Mesenchymal stem cell (in vitro differentiated cells and primary cell): Measurements from ENCODE around the gene HSPE1.

ENCODE experiments used
- DNase-seq: peaks from one replicate; pipeline ENCODE4 v3.0.0-alpha.2; 2013
- H2AFZ ChIP-seq: one replicate; pipeline ENCODE4 v1.6.1; 2013; ENCODE audit warnings: low read depth, mild to moderate bottlenecking, control low read depth, inconsistent platforms, low read length, moderate library complexity
- H2AK5ac ChIP-seq: 2 replicates; pipeline ENCODE4 v1.6.1; 2013; ENCODE audit warnings: low read length, moderate library complexity, mild to moderate bottlenecking, inconsistent platforms; ENCODE audit not compliant: severe bottlenecking
- H2BK120ac ChIP-seq: one replicate; pipeline ENCODE4 v1.6.1; 2013; ENCODE audit warnings: low read depth, mild to moderate bottlenecking, inconsistent platforms, low read length, moderate library complexity
- H2BK12ac ChIP-seq, 2 experiments: one replicate each; pipeline ENCODE4 v1.6.1; 2013; ENCODE audit warnings: inconsistent platforms in 2 of 2, low read length in 2 of 2, mild to moderate bottlenecking in 2 of 2, moderate library complexity in 2 of 2, control low read depth in 1 of 2
- H2BK15ac ChIP-seq: one replicate; pipeline ENCODE4 v1.6.1; 2013; ENCODE audit warnings: mild to moderate bottlenecking, low read depth, inconsistent platforms; ENCODE audit not compliant: poor library complexity, severe bottlenecking
- H2BK5ac ChIP-seq: 2 replicates; pipeline ENCODE4 v1.6.1; 2013; ENCODE audit warnings: low read depth, mild to moderate bottlenecking, low read length, control low read depth, inconsistent platforms; ENCODE audit not compliant: poor library complexity, severe bottlenecking
- H3K14ac ChIP-seq, 2 experiments: one replicate each; pipeline ENCODE4 v1.6.1; 2013; ENCODE audit warnings: inconsistent platforms in 2 of 2, low read length in 2 of 2, control low read depth in 1 of 2, mild to moderate bottlenecking in 1 of 2, moderate library complexity in 1 of 2
- H3K18ac ChIP-seq, 2 experiments: one replicate each; pipeline ENCODE4 v1.6.1; 2013; ENCODE audit warnings: inconsistent platforms in 2 of 2, low read length in 2 of 2, control low read depth in 1 of 2, low read depth in 1 of 2, mild to moderate bottlenecking in 1 of 2
- H3K23ac ChIP-seq, 2 experiments: one replicate each; pipeline ENCODE4 v1.6.1; 2013; ENCODE audit warnings: inconsistent platforms in 2 of 2, low read length in 2 of 2, mild to moderate bottlenecking in 2 of 2, moderate library complexity in 2 of 2, control low read depth in 1 of 2
- H3K27ac ChIP-seq: 2 replicates; pipeline ENCODE4 v1.5.1; 2013; ENCODE audit warnings: mild to moderate bottlenecking, moderate library complexity, low read length, control low read depth, inconsistent platforms; ENCODE audit not compliant: poor library complexity, severe bottlenecking
- H3K27me3 ChIP-seq, 2 experiments: 2 replicates each; pipeline versions ENCODE4 v1.6.1 to v1.7.0; 2013; ENCODE audit warnings: low read length in 2 of 2, mild to moderate bottlenecking in 2 of 2, moderate library complexity in 2 of 2, control low read depth in 1 of 2, inconsistent platforms in 1 of 2; ENCODE audit not compliant: control insufficient read depth in 1 of 2, insufficient read depth in 1 of 2
- H3K36me3 ChIP-seq, 2 experiments: 2 replicates each; pipeline versions ENCODE4 v1.6.1 to v1.7.0; 2013; ENCODE audit warnings: low read length in 2 of 2, control low read depth in 1 of 2, inconsistent platforms in 1 of 2, low read depth in 1 of 2, mild to moderate bottlenecking in 1 of 2; ENCODE audit not compliant: insufficient read depth in 2 of 2, control insufficient read depth in 1 of 2
- H3K4ac ChIP-seq, 2 experiments: one replicate each; pipeline ENCODE4 v1.6.1; 2013; ENCODE audit warnings: inconsistent platforms in 2 of 2, low read length in 2 of 2, mild to moderate bottlenecking in 2 of 2, moderate library complexity in 2 of 2, control low read depth in 1 of 2, low read depth in 1 of 2
- H3K4me1 ChIP-seq: 2 replicates; pipeline ENCODE4 v1.6.1; 2013; ENCODE audit warnings: low read depth, low read length, control low read depth; ENCODE audit not compliant: control insufficient read depth, insufficient read depth
- H3K4me2 ChIP-seq: 2 replicates; pipeline ENCODE4 v1.6.1; 2013; ENCODE audit warnings: low read length, mild to moderate bottlenecking, inconsistent platforms; ENCODE audit not compliant: poor library complexity, severe bottlenecking
- H3K4me3 ChIP-seq, 2 experiments: 2 replicates each; pipeline versions ENCODE4 v1.5.1 to v1.7.0; 2013; ENCODE audit warnings: low read length in 2 of 2, mild to moderate bottlenecking in 2 of 2, control low read depth in 1 of 2, low read depth in 1 of 2; ENCODE audit not compliant: insufficient read depth in 1 of 2
- H3K79me1 ChIP-seq: replicated peaks from 2 replicates; pipeline ENCODE4 v1.6.1; 2013; ENCODE audit warnings: mild to moderate bottlenecking, control low read depth, low read length, inconsistent platforms; ENCODE audit not compliant: poor library complexity, severe bottlenecking
- H3K9ac ChIP-seq: 2 replicates; pipeline ENCODE4 v1.7.0; 2013; ENCODE audit warnings: mild to moderate bottlenecking, low read length, moderate library complexity
- H3K9me3 ChIP-seq: 2 replicates; pipeline ENCODE4 v1.7.0; 2013; ENCODE audit warnings: mild to moderate bottlenecking, low read length; ENCODE audit not compliant: control insufficient read depth
- H4K8ac ChIP-seq: one replicate; pipeline ENCODE4 v1.6.1; 2013; ENCODE audit warnings: inconsistent platforms, mild to moderate bottlenecking, low read length, moderate library complexity
- H4K91ac ChIP-seq: one replicate; pipeline ENCODE4 v1.6.1; 2013; ENCODE audit warnings: mild to moderate bottlenecking, low read length, inconsistent platforms
- WGBS: methylation state at CpG from one replicate; pipeline ENCODE4 v1.1.7; 2013; ENCODE audit warnings: mixed read lengths; 5-methylcytosine and 5-hydroxymethylcytosine counted together

Gene HSPE1

DNA sequence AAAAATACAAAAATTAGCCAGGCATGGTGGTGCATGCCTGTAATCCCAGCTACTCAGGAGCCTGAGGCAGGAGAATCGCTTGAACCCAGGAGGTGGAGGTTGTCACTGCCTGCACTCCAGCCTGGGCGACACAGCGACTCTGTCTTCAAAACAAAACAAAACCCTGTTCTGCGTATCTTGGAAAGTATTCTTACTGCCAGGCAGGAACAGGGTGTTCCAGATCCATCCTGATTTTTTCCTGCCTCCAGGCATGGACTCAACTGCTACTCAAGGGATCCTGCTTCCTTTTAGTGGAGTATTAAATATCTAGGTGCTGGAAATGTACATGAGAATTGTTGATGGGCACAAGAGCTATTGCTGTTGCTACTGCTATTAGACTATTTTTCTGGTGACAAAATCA lies 12.8 kb upstream of the HSPE1 start:
- H3K4me1 ChIP-seq = no peaks in the 10 kb centered on the region
- H4K91ac ChIP-seq = no peak overlapping the region
- H3K4me3 ChIP-seq = no peak overlapping the region
- peaks cover 39 to 83% of the 10 kb centered on the region in 2 experiments for H3K36me3 ChIP-seq
- H3K18ac ChIP-seq = no peak overlapping the region
- H2AK5ac ChIP-seq = no peak overlapping the region
- H2BK12ac ChIP-seq = no peak overlapping the region
- H2BK15ac ChIP-seq = no peak overlapping the region
- no peak overlapping the region for H2BK120ac ChIP-seq
- 93% methylated on average over 4 of the region's 4 CpGs for WGBS
- H3K14ac ChIP-seq = no peak overlapping the region
- no peak overlapping the region for H3K4ac ChIP-seq
- H2AFZ ChIP-seq = no peak overlapping the region
- no peak for DNase-seq
- H3K27me3 ChIP-seq = no peaks in the 10 kb centered on the region
- H2BK5ac ChIP-seq = no peak overlapping the region
- peaks cover 16% of the 10 kb centered on the region for H3K9me3 ChIP-seq
- H4K8ac ChIP-seq = no peak overlapping the region
- no peak overlapping the region for H3K27ac ChIP-seq
- H3K9ac ChIP-seq = no peak overlapping the region
- peaks cover 6% of the 10 kb centered on the region for H3K79me1 ChIP-seq
- no peak overlapping the region for H3K4me2 ChIP-seq
- H3K23ac ChIP-seq = no peak overlapping the region

- Histone ChIP-seq H2BK12ac (no peak overlapping the region), H2BK5ac (no peak overlapping the region), H3K9me3 (no peaks in the 10 kb centered on the region), H3K23ac (no peak overlapping the region), H3K36me3 (peaks cover 17 to 75% of the 10 kb centered on the region in 2 experiments), H3K27me3 (no peaks in the 10 kb centered on the region), H2AK5ac (no peak overlapping the region), H2BK15ac (no peak overlapping the region), H2AFZ (no peak overlapping the region), H3K27ac (no peak overlapping the region), H3K4me3 (no peak overlapping the region), H3K79me1 (peaks cover 4% of the 10 kb centered on the region), H4K91ac (no peak overlapping the region), H4K8ac (no peak overlapping the region), H3K4me1 (peaks cover 6% of the 10 kb centered on the region), H3K4me2 (no peak overlapping the region), H3K9ac (no peak overlapping the region), H3K18ac (no peak overlapping the region), H3K4ac (no peak overlapping the region), H3K14ac (no peak overlapping the region), H2BK120ac (no peak overlapping the region)
- DNase-seq = no peak
- WGBS = no CpG with 5 or more reads among the region's 2 CpGs
Observed at GRCh38 chr2:197495433-197496134, 4.6 kb upstream of the HSPE1 start.

DNA sequence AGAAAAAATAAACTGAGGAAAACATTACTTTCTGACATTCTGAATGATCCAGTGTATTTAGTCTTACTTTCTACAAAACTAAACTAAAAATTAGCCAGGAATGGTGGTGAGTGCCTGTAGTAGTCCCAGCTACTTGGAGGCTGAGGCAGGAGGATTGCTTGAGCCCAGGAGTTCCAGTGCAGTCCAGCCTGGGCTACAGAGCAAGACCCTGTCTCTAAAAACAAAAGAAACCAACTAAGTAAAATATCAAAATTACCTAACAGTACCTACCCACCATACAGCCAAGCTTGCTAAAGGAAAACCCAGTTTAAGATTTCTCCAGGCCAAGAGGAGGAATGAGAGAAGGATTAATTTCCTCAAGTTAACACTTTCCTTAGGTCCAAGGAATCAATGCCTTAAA lies 3.5 kb upstream of the HSPE1 start:
- Histone ChIP-seq H3K27ac (no peak overlapping the region), H2BK120ac (no peak overlapping the region), H3K14ac (no peak overlapping the region), H3K4me1 (peaks cover 6% of the 10 kb centered on the region), H2AFZ (no peak overlapping the region), H3K4ac (no peak overlapping the region), H2BK15ac (no peak overlapping the region), H2AK5ac (no peak overlapping the region), H3K23ac (no peak overlapping the region), H3K4me2 (no peak overlapping the region), H4K8ac (no peak overlapping the region), H3K9ac (no peak overlapping the region), H3K4me3 (no peak overlapping the region), H3K36me3 (peaks cover 14 to 66% of the 10 kb centered on the region in 2 experiments), H4K91ac (no peak overlapping the region), H3K27me3 (no peaks in the 10 kb centered on the region), H3K18ac (no peak overlapping the region), H3K9me3 (no peaks in the 10 kb centered on the region), H3K79me1 (peaks cover 4% of the 10 kb centered on the region), H2BK5ac (no peak overlapping the region), H2BK12ac (no peak overlapping the region)
- DNase-seq = no peak

GRCh38 chr2:197497326-197497725 lies 2.9 kb upstream of the HSPE1 start:
- H3K9me3 ChIP-seq = no peaks in the 10 kb centered on the region
- H2BK12ac ChIP-seq = no peak overlapping the region
- no peak overlapping the region for H3K27ac ChIP-seq
- H3K18ac ChIP-seq = no peak overlapping the region
- H2AFZ ChIP-seq = no peak overlapping the region
- DNase-seq = no peak
- H3K9ac ChIP-seq = peak overlapping the region; percentile 99
- H4K91ac ChIP-seq = no peak overlapping the region
- H3K23ac ChIP-seq = no peak overlapping the region
- no peak overlapping the region for H3K14ac ChIP-seq
- WGBS = 40% methylated on average over 1 of the region's 2 CpGs
- peaks cover 2% of the 10 kb centered on the region for H3K79me1 ChIP-seq
- H4K8ac ChIP-seq = no peak overlapping the region
- peaks cover 8 to 66% of the 10 kb centered on the region in 2 experiments for H3K36me3 ChIP-seq
- no peak overlapping the region for H2BK5ac ChIP-seq
- H2AK5ac ChIP-seq = no peak overlapping the region
- no peak overlapping the region for H2BK15ac ChIP-seq
- peak overlapping the region in 1 of 2 experiments; percentile 97 for H3K4me3 ChIP-seq
- H3K4me2 ChIP-seq = no peak overlapping the region
- H2BK120ac ChIP-seq = no peak overlapping the region
- peaks cover 6% of the 10 kb centered on the region for H3K4me1 ChIP-seq
- no peak overlapping the region for H3K4ac ChIP-seq
- H3K27me3 ChIP-seq = no peaks in the 10 kb centered on the region
